Type B pancreatic cell (in vitro differentiated cells): ENCODE data around the gene ARV1. TPM values are rescaled to one million over a fixed set of nuclear protein-coding genes. Genes with fewer than 3 reads are reported as not detected.
"Not testable (repeated sequence)": the region's sequence is repeated elsewhere in the genome, so short reads cannot be mapped to it uniquely, and the experiment has no call there.

Experiments
- DNase-seq: peaks from one replicate; pipeline ENCODE4 v3.0.0; 2021; ENCODE audit warnings: mixed read lengths; ENCODE audit not compliant: unreplicated experiment; ENCODE audit errors: extremely low spot score
- H3K27ac Mint-ChIP-seq: 2 replicates; pipeline ENCODE4 v1.8.0; 2021; ENCODE audit warnings: mild to moderate bottlenecking, mixed read lengths
- H3K27me3 Mint-ChIP-seq: 2 replicates; pipeline ENCODE4 v1.8.0; 2021; ENCODE audit warnings: mixed read lengths
- H3K36me3 Mint-ChIP-seq: 2 replicates; pipeline ENCODE4 v1.8.0; 2021; ENCODE audit warnings: mixed read lengths
- H3K4me1 Mint-ChIP-seq: one replicate; pipeline ENCODE4 v1.8.0; 2021; ENCODE audit warnings: mixed read lengths; ENCODE audit not compliant: unreplicated experiment
- H3K4me3 Mint-ChIP-seq: 2 replicates; pipeline ENCODE4 v1.8.0; 2021; ENCODE audit warnings: mild to moderate bottlenecking, mixed read lengths
- H3K9me3 Mint-ChIP-seq: 2 replicates; pipeline ENCODE4 v1.8.0; 2021; ENCODE audit warnings: mixed read lengths
- CTCF ChIP-seq: fragments of 200-600 bp; sonication (generic); conservative IDR thresholded peaks from 2 replicates; pipeline ENCODE4 v1.5.0; 2021; ENCODE audit warnings: antibody characterized with exemption, mild to moderate bottlenecking
- total RNA-seq: library from RNA; stranded (reverse); gene quantifications from 2 replicates; pipeline ENCODE4 v1.2.1, GENCODE V29; 2021; ENCODE audit warnings: low replicate concordance

The ARV1 gene
- total RNA-seq, 1 donor from 2014 or later = 12.8 TPM

GRCh38 chr1:231046730-231047395 lies 68.0 kb downstream of the ARV1 start:
- Mint-ChIP-seq H3K4me3 (no peak overlapping the region), H3K9me3 (peaks cover 10% of the 10 kb centered on the region), H3K4me1 (peaks cover 4% of the 10 kb centered on the region), H3K36me3 (peaks cover 4% of the 10 kb centered on the region), H3K27me3 (peaks cover 50% of the 10 kb centered on the region), H3K27ac (no peak overlapping the region)
- no peak for TF ChIP-seq CTCF
- DNase-seq = no peak

- H3K9me3 Mint-ChIP-seq = peaks cover 10% of the 10 kb centered on the region
- H3K4me3 Mint-ChIP-seq, DNase-seq, H3K36me3 Mint-ChIP-seq, H3K27ac Mint-ChIP-seq, H3K4me1 Mint-ChIP-seq: not testable (repeated sequence)
- peaks cover 50% of the 10 kb centered on the region for H3K27me3 Mint-ChIP-seq
Measured at GRCh38 chr1:231047529-231047928, 68.6 kb downstream of the ARV1 start.

GRCh38 chr1:231048419-231048818 lies 69.5 kb downstream of the ARV1 start:
- H3K9me3 Mint-ChIP-seq = peaks cover 10% of the 10 kb centered on the region
- DNase-seq, H3K4me3 Mint-ChIP-seq, H3K4me1 Mint-ChIP-seq, H3K27ac Mint-ChIP-seq, H3K36me3 Mint-ChIP-seq: not testable (repeated sequence)
- peaks cover 50% of the 10 kb centered on the region for H3K27me3 Mint-ChIP-seq

GRCh38 chr1:231049121-231049979 lies 70.5 kb downstream of the ARV1 start:
- H3K36me3 Mint-ChIP-seq = peaks cover 4% of the 10 kb centered on the region
- DNase-seq = no peak
- H3K9me3 Mint-ChIP-seq = peaks cover 10% of the 10 kb centered on the region
- peak overlapping the region; percentile 76 for H3K27ac Mint-ChIP-seq
- H3K4me1 Mint-ChIP-seq = peaks cover 12% of the 10 kb centered on the region
- TF ChIP-seq CTCF = no peak
- peaks cover 47% of the 10 kb centered on the region for H3K27me3 Mint-ChIP-seq
- H3K4me3 Mint-ChIP-seq = no peak overlapping the region

Other genes with a start within 250 kb of the ARV1 start
- 0.72 and 1.1 TPM in 2 replicates for gene CAPN9, start 231.7 kb upstream of the ARV1 start, total RNA-seq
- 42.1 and 62.5 TPM in 2 replicates for gene C1orf198, start 110.6 kb upstream of the ARV1 start, total RNA-seq
- 14.6 and 20.6 TPM in 2 replicates for gene TTC13, start 233 bp upstream of the ARV1 start, total RNA-seq
- gene FAM89A, start 61.2 kb downstream of the ARV1 start, total RNA-seq = 8.3 and 11.9 TPM in 2 replicates
- gene TRIM67, start 183.0 kb downstream of the ARV1 start, total RNA-seq = 0.65 and 2.1 TPM in 2 replicates